ENCODE measurements around the gene CAMKV.

The CAMKV gene

GRCh38 chr3:49902511-49903345 lies 33.0 kb upstream of the CAMKV start:
- Mint-ChIP-seq H3K27ac (no peak overlapping the region), H3K27me3 (peaks cover 2% of the 10 kb centered on the region), H3K36me3 (ENCODE audit: low read depth) (no peaks in the 10 kb centered on the region), H3K4me1 (ENCODE audit: low read depth) (peaks cover 28% of the 10 kb centered on the region), H3K9me3 (no peaks in the 10 kb centered on the region), H3K4me3 (no peak overlapping the region)
- intact Hi-C loops (cut with micrococcal nuclease) = no loop called here

DNA sequence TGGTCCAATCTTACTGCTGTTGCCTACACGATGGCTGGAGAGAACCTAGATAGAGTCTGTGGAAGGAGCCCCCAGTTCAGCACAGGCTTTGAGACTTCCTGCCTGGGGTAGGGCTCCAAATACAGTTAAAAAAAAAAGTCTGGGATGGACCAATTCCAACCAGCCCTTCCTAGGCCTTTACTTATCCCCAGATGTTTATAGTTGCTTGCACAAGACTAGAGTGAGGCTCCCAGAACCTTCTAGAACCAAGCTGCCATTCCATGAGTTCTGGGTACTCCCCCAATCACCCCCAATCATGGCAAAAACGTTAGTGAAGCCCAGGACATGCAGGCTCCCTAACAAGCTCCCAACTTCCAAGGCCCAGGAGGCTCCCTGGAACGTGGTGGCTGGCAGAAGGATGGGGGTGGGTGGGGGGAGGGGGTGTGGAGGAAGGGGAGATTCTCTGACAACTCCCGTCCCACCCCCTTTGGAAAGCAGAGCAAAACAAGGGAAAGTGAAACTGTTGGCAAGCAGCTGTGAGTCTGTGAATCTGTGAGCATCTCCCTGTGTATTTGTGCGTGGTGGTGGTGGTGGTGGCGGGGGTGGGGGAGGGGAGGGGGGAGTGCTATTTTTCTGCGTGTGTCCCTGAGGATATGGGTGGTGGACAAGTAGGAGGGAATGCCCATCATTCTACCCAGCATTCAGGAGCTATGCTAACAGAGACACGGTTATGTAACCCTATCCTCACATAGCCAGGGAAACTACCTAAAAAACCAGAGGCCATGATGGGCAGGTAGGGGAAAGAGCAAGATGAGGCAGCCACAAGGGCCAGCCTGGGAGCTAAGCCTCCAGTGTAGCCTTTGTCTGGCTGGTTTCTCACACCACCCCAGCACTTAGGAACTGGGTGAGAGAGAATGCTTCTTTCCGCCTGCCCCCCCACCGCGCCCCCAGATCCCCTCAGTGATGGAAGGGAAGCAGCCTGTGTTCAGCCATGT lies 31.9 kb upstream of the CAMKV start:
- Mint-ChIP-seq H3K27ac (no peak overlapping the region), H3K9me3 (no peaks in the 10 kb centered on the region), H3K4me1 (ENCODE audit: low read depth) (peaks cover 26% of the 10 kb centered on the region), H3K36me3 (ENCODE audit: low read depth) (no peaks in the 10 kb centered on the region), H3K4me3 (no peak overlapping the region), H3K27me3 (peaks cover 2% of the 10 kb centered on the region)
- intact Hi-C loops (cut with micrococcal nuclease) = no loop called here

DNA sequence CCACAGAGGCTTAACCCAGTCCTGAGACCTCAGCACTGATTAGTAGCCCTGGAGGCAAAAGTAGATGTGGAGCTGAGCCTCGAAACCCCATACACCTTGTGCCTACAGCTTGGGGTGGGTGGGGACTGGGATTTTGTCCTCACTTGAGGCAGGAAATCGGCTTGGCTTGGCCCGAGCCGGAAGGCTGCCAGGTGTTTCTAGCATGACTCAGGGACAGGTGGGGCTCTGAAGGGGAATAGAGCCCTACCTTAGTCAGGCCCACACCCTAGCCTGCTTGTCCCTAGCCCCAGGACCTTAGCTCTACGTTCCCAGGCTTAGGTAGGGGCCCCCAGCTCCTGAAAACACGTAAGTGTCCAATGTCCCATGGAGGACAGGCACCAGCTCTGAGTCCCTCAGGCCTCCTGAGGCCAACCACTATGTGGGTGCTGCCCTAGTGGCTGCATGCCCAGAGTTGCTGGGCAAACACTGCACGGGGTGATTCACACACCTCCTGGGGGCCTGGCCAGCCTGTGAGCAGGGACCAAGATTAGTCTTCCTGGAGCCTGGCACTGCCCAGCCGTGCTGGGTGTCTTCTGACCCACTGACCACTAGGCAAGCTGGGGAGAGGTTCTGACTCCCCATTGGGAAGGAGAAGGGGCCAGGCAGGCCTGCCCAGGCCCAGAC lies 30.9 kb upstream of the CAMKV start:
- Mint-ChIP-seq H3K4me3 (no peak overlapping the region), H3K27me3 (peaks cover 2% of the 10 kb centered on the region), H3K9me3 (no peaks in the 10 kb centered on the region), H3K36me3 (ENCODE audit: low read depth) (no peaks in the 10 kb centered on the region), H3K4me1 (ENCODE audit: low read depth) (peaks cover 16% of the 10 kb centered on the region), H3K27ac (no peak overlapping the region)
- intact Hi-C loops (cut with micrococcal nuclease) = no loop called here

DNA sequence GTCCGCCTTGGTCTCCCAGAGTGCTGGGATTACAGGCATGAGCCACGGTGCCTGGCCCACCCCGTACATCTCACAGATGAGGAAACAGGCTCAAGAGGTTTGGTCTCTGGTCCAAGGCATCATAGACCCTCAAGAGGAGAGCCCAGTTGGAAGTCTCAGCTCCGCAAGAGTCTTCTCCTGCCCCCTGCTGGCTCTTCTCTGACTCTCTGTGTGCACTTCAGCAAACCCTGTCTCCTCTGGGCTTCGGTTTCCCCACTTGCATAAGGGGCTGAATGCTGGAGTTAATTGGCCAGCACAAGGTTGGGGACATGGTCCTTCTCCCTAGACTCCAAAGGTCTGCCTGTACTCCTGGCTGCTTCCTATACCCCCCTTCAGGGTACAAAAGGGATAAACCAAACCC lies 30.1 kb upstream of the CAMKV start:
- Mint-ChIP-seq H3K36me3 (ENCODE audit: low read depth) (no peaks in the 10 kb centered on the region), H3K9me3 (no peaks in the 10 kb centered on the region), H3K27me3 (peaks cover 2% of the 10 kb centered on the region), H3K27ac (no peak overlapping the region), H3K4me1 (ENCODE audit: low read depth) (peaks cover 11% of the 10 kb centered on the region), H3K4me3 (no peak overlapping the region)
- intact Hi-C loops (cut with micrococcal nuclease) = no loop called here

GRCh38 chr3:49898991-49899390 lies 29.3 kb upstream of the CAMKV start:
- Mint-ChIP-seq H3K4me1 (ENCODE audit: low read depth) (peaks cover 8% of the 10 kb centered on the region), H3K27ac (no peak overlapping the region), H3K9me3 (no peaks in the 10 kb centered on the region), H3K27me3 (peaks cover 2% of the 10 kb centered on the region), H3K36me3 (ENCODE audit: low read depth) (no peaks in the 10 kb centered on the region), H3K4me3 (no peak overlapping the region)
- intact Hi-C loops (cut with micrococcal nuclease) = no loop called here

- Mint-ChIP-seq H3K9me3 (no peaks in the 10 kb centered on the region), H3K36me3 (ENCODE audit: low read depth) (no peaks in the 10 kb centered on the region), H3K27me3 (no peaks in the 10 kb centered on the region), H3K4me3 (no peak overlapping the region), H3K4me1 (ENCODE audit: low read depth) (no peaks in the 10 kb centered on the region), H3K27ac (no peak overlapping the region)
- intact Hi-C loops (cut with micrococcal nuclease) = no loop called here
These were observed 26.6 kb upstream of the CAMKV start for GRCh38 chr3:49896345-49896744.

GRCh38 chr3:49895791-49896190 lies 26.1 kb upstream of the CAMKV start:
- Mint-ChIP-seq H3K27me3 (no peaks in the 10 kb centered on the region), H3K9me3 (no peaks in the 10 kb centered on the region), H3K4me1 (ENCODE audit: low read depth) (no peaks in the 10 kb centered on the region), H3K4me3 (no peak overlapping the region), H3K27ac (no peak overlapping the region), H3K36me3 (ENCODE audit: low read depth) (no peaks in the 10 kb centered on the region)
- intact Hi-C loops (cut with micrococcal nuclease) = no loop called here

DNA sequence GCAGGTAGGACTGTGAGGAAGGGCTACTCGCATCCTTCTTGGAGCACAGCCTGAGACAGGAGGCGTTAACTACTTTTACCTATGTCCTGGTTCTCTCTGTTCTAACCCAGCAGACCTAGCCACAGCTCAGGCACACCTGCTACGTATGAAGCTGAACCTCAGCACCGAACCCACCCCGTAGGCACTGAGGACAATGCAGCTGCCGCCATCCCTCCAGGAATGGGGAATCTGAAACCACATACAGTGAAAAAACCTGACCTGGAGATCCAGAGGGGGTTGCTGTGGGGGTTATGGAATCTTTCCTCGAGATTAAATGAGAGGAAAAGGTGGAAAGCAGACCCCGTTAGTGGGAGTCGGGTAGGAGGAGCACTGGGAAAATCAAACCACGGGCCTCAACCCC lies 19.6 kb upstream of the CAMKV start:
- Mint-ChIP-seq H3K36me3 (ENCODE audit: low read depth) (no peaks in the 10 kb centered on the region), H3K4me3 (no peak overlapping the region), H3K4me1 (ENCODE audit: low read depth) (no peaks in the 10 kb centered on the region), H3K27me3 (no peaks in the 10 kb centered on the region), H3K9me3 (no peaks in the 10 kb centered on the region), H3K27ac (no peak overlapping the region)
- intact Hi-C loops (cut with micrococcal nuclease) = no loop called here

GRCh38 chr3:49886922-49887265 lies 17.2 kb upstream of the CAMKV start:
- Mint-ChIP-seq H3K4me3 (no peak overlapping the region), H3K27ac (no peak overlapping the region), H3K4me1 (ENCODE audit: low read depth) (no peaks in the 10 kb centered on the region), H3K9me3 (no peaks in the 10 kb centered on the region), H3K36me3 (ENCODE audit: low read depth) (no peaks in the 10 kb centered on the region), H3K27me3 (no peaks in the 10 kb centered on the region)
- intact Hi-C loops (cut with micrococcal nuclease) = no loop called here

- intact Hi-C loops (cut with micrococcal nuclease) = no loop called here
- Mint-ChIP-seq H3K4me1 (ENCODE audit: low read depth) (no peaks in the 10 kb centered on the region), H3K27ac (no peak overlapping the region), H3K4me3 (no peak overlapping the region), H3K9me3 (no peaks in the 10 kb centered on the region), H3K27me3 (no peaks in the 10 kb centered on the region), H3K36me3 (ENCODE audit: low read depth) (no peaks in the 10 kb centered on the region)
These were observed 14.3 kb upstream of the CAMKV start for GRCh38 chr3:49883998-49884397.

DNA sequence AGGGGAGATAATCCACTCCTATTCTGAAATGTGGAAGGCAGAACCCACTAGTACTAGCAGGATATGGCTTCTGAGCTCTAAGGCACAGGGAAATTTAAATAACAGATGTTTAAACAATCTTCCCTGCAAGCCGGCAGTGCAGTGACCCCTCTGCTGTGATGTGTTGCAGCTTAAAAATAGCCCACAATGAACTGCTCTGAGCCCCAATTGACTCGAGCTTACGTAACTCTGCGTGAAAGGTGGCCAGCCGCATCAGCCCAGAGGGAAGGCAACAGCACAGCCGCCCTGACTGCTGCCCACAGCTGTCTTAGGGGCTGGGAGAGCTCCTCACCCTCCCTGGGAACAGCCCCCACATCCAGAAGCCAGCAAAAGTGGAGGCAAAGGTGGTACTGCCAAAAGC lies 12.5 kb upstream of the CAMKV start:
- Mint-ChIP-seq H3K4me1 (ENCODE audit: low read depth) (no peaks in the 10 kb centered on the region), H3K4me3 (no peak overlapping the region), H3K9me3 (no peaks in the 10 kb centered on the region), H3K27ac (no peak overlapping the region), H3K36me3 (ENCODE audit: low read depth) (no peaks in the 10 kb centered on the region), H3K27me3 (no peaks in the 10 kb centered on the region)
- intact Hi-C loops (cut with micrococcal nuclease) = no loop called here

DNA sequence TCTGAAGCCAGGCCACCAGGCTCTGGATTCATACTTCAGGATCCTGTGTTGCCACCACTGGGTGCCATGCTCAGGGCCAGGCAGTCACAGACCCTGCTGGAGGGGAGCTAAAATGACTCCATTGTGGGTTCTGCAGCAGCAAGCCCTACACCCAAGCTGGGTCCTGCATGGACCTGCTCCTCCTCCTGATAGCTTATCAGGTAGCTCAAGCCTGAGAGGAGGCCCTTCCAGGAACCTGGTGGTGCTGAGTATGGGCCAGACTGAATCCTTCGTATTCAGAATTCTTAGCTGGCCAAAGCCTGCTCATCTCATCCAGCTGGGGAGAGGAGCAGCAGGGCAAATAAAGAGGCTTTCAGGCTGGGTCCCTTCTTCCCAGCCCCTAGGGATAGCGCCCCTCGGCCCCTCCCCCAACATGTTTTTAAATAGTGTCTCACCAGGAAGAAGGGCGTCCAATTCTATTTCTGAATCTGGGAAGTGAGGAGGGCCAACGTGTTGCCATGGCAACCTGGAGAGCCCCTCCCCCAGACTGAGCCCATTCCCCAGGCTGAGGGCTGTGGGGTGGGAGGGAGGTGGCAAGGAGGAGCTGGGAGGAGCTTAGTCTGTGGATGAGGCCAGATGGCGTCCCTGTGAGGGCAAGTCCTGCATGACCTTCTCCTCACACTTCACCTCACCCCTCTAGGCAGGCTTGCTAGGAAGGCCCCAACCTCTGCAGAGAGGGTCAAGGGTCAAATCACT lies 11.0 kb upstream of the CAMKV start:
- no peaks in the 10 kb centered on the region for H3K4me1 Mint-ChIP-seq (ENCODE audit: low read depth)
- no peaks in the 10 kb centered on the region for H3K36me3 Mint-ChIP-seq (ENCODE audit: low read depth)
- H3K4me3 Mint-ChIP-seq = no peak overlapping the region
- intact Hi-C loops (cut with micrococcal nuclease) = no loop called here
- no peaks in the 10 kb centered on the region for H3K9me3 Mint-ChIP-seq
- H3K27me3 Mint-ChIP-seq = no peaks in the 10 kb centered on the region
- no peak overlapping the region for H3K27ac Mint-ChIP-seq

- no peak overlapping the region for H3K4me3 Mint-ChIP-seq
- intact Hi-C loops (cut with micrococcal nuclease) = no loop called here
- H3K36me3 Mint-ChIP-seq (ENCODE audit: low read depth) = no peaks in the 10 kb centered on the region
- H3K9me3 Mint-ChIP-seq = no peaks in the 10 kb centered on the region
- H3K4me1 Mint-ChIP-seq (ENCODE audit: low read depth) = no peaks in the 10 kb centered on the region
- H3K27ac Mint-ChIP-seq = no peak overlapping the region
- no peaks in the 10 kb centered on the region for H3K27me3 Mint-ChIP-seq
These were observed 10.0 kb upstream of the CAMKV start for GRCh38 chr3:49879721-49880120.
